Astrocyte of the cerebellum (primary cell): ENCODE results near the gene C2orf42.
"Not testable (repeated sequence)": the region's sequence is repeated elsewhere in the genome, so short reads cannot be mapped to it uniquely, and the experiment has no call there.

Source experiments
- DNase-seq: peaks from one replicate; pipeline ENCODE4 v3.0.0-alpha.2; 2011; ENCODE audit warnings: low read depth
- H3K4me3 ChIP-seq: 2 replicates; pipeline ENCODE4 v1.5.1; 2011; ENCODE audit warnings: mild to moderate bottlenecking, low read depth, low read length, moderate library complexity
- CTCF ChIP-seq: IDR thresholded peaks from 2 replicates; pipeline ENCODE4 v1.5.1; 2012; ENCODE audit warnings: low read length, low read depth, moderate library complexity, mild to moderate bottlenecking; ENCODE audit errors: missing control alignments
- in situ Hi-C: cut with HindIII; loops from 2 replicates; pipeline ENCODE4 v1.10.0; 2017; ENCODE audit warnings: low sequenced_read_pairs

Gene C2orf42

GRCh38 chr2:70132244-70133126 is 58.3 kb downstream of the C2orf42 start:
- in situ Hi-C loops, result no loop called here
- H3K4me3 ChIP-seq, result no peak overlapping the region
- DNase-seq, result no peak
- TF ChIP-seq CTCF, result no peak

- in situ Hi-C loops, DNase-seq, H3K4me3 ChIP-seq: not testable (repeated sequence)
Measured at GRCh38 chr2:70131344-70132143, 59.3 kb downstream of the C2orf42 start.

GRCh38 chr2:70128005-70128404 is 62.8 kb downstream of the C2orf42 start:
- no peak overlapping the region for H3K4me3 ChIP-seq
- DNase-seq, result no peak
- in situ Hi-C loops, result no loop called here
- TF ChIP-seq CTCF, result no peak

- TF ChIP-seq CTCF, result no peak
- H3K4me3 ChIP-seq, result no peak overlapping the region
- DNase-seq, result no peak
- in situ Hi-C loops, result no loop called here
Measured at GRCh38 chr2:70126413-70126812, 64.4 kb downstream of the C2orf42 start.

- H3K4me3 ChIP-seq, result peak overlapping the region; percentile 35
- in situ Hi-C loops, result no loop called here
- DNase-seq, result no peak
- TF ChIP-seq CTCF, result no peak
Measured at GRCh38 chr2:70125498-70125898, 65.3 kb downstream of the C2orf42 start.

- no peak for TF ChIP-seq CTCF
- DNase-seq, result no peak
- in situ Hi-C loops, result no loop called here
- peak overlapping the region; percentile 35 for H3K4me3 ChIP-seq
Measured at GRCh38 chr2:70124983-70125480, 65.8 kb downstream of the C2orf42 start.

GRCh38 chr2:70123829-70124116 is 67.0 kb downstream of the C2orf42 start:
- peak overlapping the region; percentile 35 for H3K4me3 ChIP-seq
- TF ChIP-seq CTCF, result no peak
- DNase-seq, result no peak
- in situ Hi-C loops, result no loop called here
